Astrocyte of the spinal cord (primary cell): ENCODE results near the gene LGR5.

ENCODE experiments used
- DNase-seq: peaks from one replicate; pipeline ENCODE4 v3.0.0; 2011; ENCODE audit warnings: low read depth, low spot score
- H3K4me3 ChIP-seq: 2 replicates; pipeline ENCODE4 v1.5.1; 2011; ENCODE audit warnings: low read depth, mild to moderate bottlenecking, low read length, moderate library complexity
- CTCF ChIP-seq: IDR thresholded peaks from 2 replicates; pipeline ENCODE4 v1.5.1; 2012; ENCODE audit warnings: low read depth, mild to moderate bottlenecking, low read length, inconsistent platforms
- in situ Hi-C: cut with HindIII; loops from 2 replicates; pipeline ENCODE4 v1.10.0; 2017; ENCODE audit warnings: low sequenced_read_pairs

Gene LGR5

DNA sequence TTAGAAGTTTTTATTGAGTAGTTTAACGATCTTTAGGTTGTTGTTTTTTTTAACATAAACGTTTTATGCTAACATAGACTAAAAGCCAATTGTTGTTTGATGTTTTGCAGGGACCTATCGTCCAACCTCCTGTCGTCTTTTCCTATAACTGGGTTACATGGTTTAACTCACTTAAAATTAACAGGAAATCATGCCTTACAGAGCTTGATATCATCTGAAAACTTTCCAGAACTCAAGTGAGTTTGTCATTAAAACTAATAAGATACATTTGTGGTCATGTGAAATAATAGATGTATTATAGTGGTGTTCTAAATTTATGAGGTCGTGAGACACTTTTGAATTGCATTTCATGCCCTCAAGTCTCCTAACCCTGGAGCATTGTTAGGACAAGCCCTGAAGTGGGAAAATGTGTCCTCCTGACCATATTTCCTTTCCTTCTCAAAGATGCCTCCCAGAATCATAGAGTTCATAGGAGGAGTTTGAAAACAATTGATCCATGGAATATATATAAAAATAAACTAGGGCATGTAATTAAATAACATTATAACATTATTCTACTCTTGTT is 139.2 kb downstream of the LGR5 start:
- no peak for DNase-seq
- no peak overlapping the region for H3K4me3 ChIP-seq
- TF ChIP-seq CTCF, result no peak
- in situ Hi-C loops, result no loop called here

DNA sequence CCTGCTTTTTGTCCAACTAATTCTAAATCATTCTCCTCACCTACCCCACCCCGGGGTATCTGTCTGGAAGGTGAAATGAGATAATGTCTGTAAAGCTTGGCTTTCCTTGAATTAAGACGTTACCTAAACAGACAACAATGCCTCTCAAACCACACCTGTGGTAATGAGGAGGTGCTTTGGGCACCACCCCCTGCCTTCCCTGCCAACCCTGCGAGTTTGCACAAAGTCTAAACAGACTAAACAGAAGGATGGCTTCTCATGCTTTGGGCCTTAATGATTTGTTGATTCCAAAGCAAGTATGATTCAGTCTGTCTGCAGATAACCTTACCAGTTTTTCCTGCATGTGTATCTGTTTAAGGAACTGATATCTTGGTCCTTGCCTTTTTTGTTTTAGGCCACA is 141.6 kb downstream of the LGR5 start:
- DNase-seq, result no peak
- H3K4me3 ChIP-seq, result no peak overlapping the region
- no peak for TF ChIP-seq CTCF
- in situ Hi-C loops, result no loop called here

GRCh38 chr12:71582925-71583324 is 143.3 kb downstream of the LGR5 start:
- TF ChIP-seq CTCF, result no peak
- no peak overlapping the region for H3K4me3 ChIP-seq
- no peak for DNase-seq
- in situ Hi-C loops, result no loop called here

GRCh38 chr12:71584356-71584755 is 144.8 kb downstream of the LGR5 start:
- no peak for DNase-seq
- H3K4me3 ChIP-seq, result no peak overlapping the region
- no peak for TF ChIP-seq CTCF
- in situ Hi-C loops, result no loop called here

DNA sequence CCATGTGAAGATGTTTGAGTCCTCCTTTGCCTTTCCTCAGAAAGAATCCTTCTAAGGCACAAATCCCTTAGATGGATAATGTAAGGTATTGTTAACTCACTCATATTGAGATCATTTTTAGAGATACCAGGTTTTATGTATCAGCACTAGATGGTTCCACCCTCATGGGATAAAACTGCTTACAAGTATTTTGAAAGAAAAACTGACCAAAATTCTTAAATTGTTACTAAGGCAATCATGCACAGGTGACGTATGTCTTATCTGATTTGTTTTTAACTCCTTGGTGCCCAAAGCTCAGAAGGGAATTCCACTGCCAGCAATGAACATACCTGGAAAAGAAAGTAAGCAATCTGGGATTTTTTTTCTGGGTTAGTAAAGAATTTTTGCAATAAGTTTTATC is 145.6 kb downstream of the LGR5 start:
- no peak for DNase-seq
- in situ Hi-C loops, result no loop called here
- TF ChIP-seq CTCF, result no peak
- no peak overlapping the region for H3K4me3 ChIP-seq

GRCh38 chr12:71587012-71587411 is 147.4 kb downstream of the LGR5 start:
- in situ Hi-C loops, result no loop called here
- no peak for TF ChIP-seq CTCF
- DNase-seq, result no peak
- no peak overlapping the region for H3K4me3 ChIP-seq

DNA sequence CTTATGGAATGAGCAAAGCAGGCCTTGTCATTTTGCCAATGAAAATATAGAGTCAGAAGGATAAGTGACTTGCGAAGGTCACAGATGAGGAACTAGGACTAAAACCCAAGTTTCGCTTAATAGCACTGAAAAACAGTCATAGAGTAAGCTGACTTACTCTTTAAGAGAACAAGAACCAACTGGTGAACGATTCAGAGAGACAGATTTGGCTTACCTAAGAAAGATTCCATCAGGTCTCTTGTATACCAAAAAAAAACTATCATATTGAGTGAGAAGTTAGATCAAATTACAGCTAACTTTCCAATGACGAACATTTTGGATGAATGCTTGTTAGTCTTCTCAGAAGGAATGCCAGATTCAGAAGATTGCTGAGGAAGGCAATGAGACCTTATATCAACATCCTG is 149.9 kb downstream of the LGR5 start:
- DNase-seq, result peak; percentile 22
- no peak overlapping the region for H3K4me3 ChIP-seq
- in situ Hi-C loops, result no loop called here
- no peak for TF ChIP-seq CTCF
